Neural progenitor cell (in vitro differentiated cells): Measurements from ENCODE around the gene FAM111A.

Experiments
- CTCF ChIP-seq: fragments of 200-600 bp; sonication (generic); IDR thresholded peaks from 2 replicates; pipeline ENCODE4 v1.5.1; 2017; ENCODE audit warnings: antibody characterized with exemption, mild to moderate bottlenecking
- EZH2 ChIP-seq: fragments of 200-600 bp; sonication (generic); IDR thresholded peaks from 2 replicates; pipeline ENCODE4 v1.6.1; 2017; ENCODE audit warnings: antibody characterized with exemption, mild to moderate bottlenecking, moderate library complexity
- EZH2phosphoT487 ChIP-seq: fragments of 200-600 bp; sonication (generic); IDR thresholded peaks from 2 replicates; pipeline ENCODE4 v1.6.1; 2017; ENCODE audit warnings: antibody characterized with exemption

GRCh38 chr11:59180907-59181306 lies 38.3 kb downstream of the FAM111A start:
- TF ChIP-seq CTCF, result no peak
- TF ChIP-seq EZH2, result no peak
- TF ChIP-seq EZH2phosphoT487, result no peak
